ENCODE results near the gene CNEP1R1. TPM values are rescaled to one million over a fixed set of nuclear protein-coding genes. Genes with fewer than 3 reads are reported as not detected.

Gene CNEP1R1
- total and polyA plus RNA-seq, 2 of the 8 experiments (the other 6 are each of a cell fraction or from before 2014, with no cell fraction given): 10.6 to 13.6 TPM

DNA sequence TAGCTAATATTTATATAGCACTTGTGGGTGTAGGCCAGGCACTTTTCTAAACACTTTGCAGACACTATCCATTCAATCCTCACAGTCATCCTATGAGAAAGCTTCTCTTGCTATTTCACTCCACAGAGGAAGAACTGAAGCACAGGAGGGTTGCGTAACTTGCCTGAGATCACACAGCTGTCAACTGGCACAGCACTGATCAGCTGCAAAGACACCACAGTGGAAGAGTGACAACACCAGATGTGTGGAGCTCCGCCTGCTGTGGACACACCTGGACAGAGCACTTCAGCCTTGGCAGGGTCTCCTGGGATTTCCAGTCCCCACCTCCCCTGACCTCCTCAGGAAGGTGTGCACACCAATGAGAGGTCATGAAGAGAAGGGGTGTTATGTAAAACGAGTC is 13.3 kb upstream of the CNEP1R1 start:
- Histone ChIP-seq H3K79me1 (ENCODE audit: low read depth, low read length) (no peaks in the 10 kb centered on the region), H4K8ac (ENCODE audit: extremely low read depth, insufficient read depth, low read length) (no peak overlapping the region), H2AFZ (ENCODE audit: low read length) (no peak overlapping the region), H2BK15ac (ENCODE audit: low read length) (no peak overlapping the region), H3K14ac (ENCODE audit: insufficient read length) (no peak overlapping the region), H2AK5ac (ENCODE audit: low read depth, low read length) (no peak overlapping the region), H3K79me2 (ENCODE audit: control insufficient read depth in 1 of 2, insufficient read depth in 2 of 2, low read length in 2 of 2) (no peaks in the 10 kb centered on the region), H3K56ac (replicated peaks; ENCODE audit: insufficient read length, low read depth, low read length) (no peak overlapping the region), H3K23ac (ENCODE audit: insufficient read length) (no peak overlapping the region), H2BK12ac (ENCODE audit: low read depth, low read length) (no peak overlapping the region), H2BK20ac (ENCODE audit: low read length) (no peak overlapping the region), H4K5ac (ENCODE audit: insufficient read length, low read depth, low read length) (no peak overlapping the region), H3K9me3 (ENCODE audit: insufficient read depth in 2 of 2, low read depth in 1 of 2, low read length in 1 of 2) (peaks cover 2 to 6% of the 10 kb centered on the region in 2 experiments; a peak in 2 of 4 replicates), H2BK120ac (replicated peaks; ENCODE audit: low read depth, low read length) (no peak overlapping the region), H4K20me1 (replicated peaks in 1 of 2; ENCODE audit: control insufficient read depth in 1 of 2, insufficient read depth in 2 of 2, low read length in 2 of 2) (no peaks in the 10 kb centered on the region), H3K4ac (replicated peaks; ENCODE audit: insufficient read length, low read depth, low read length) (no peak overlapping the region), H3K4me1 (replicated peaks in 1 of 4; ENCODE audit: control insufficient read depth in 3 of 4, insufficient read depth in 4 of 4, low read length in 3 of 4) (no peaks in the 10 kb centered on the region; a peak in 1 of 7 replicates), H3K36me3 (ENCODE audit: control insufficient read depth in 2 of 4, insufficient read depth in 4 of 4, low read length in 3 of 4) (no peaks in the 10 kb centered on the region), H4K91ac (replicated peaks; ENCODE audit: insufficient read length, low read length) (no peak overlapping the region), H3K27ac (ENCODE audit: low read depth, low read length) (no peak overlapping the region), H2BK5ac (ENCODE audit: low read depth, low read length) (no peak overlapping the region), H3K18ac (ENCODE audit: extremely low read depth, low read length) (no peak overlapping the region), H3K27me3 (replicated peaks in 1 of 4; ENCODE audit: control insufficient read depth in 3 of 4, extremely low read depth in 1 of 4, insufficient read depth in 3 of 4, low read length in 3 of 4) (no peaks in the 10 kb centered on the region), H3K9ac (replicated peaks in 1 of 4; ENCODE audit: extremely low read depth in 1 of 4, low read depth in 3 of 4, low read length in 3 of 4) (no peak overlapping the region), H3K23me2 (ENCODE audit: low read depth, low read length) (no peaks in the 10 kb centered on the region), H3K4me2 (ENCODE audit: insufficient read depth in 1 of 2, low read depth in 2 of 2, low read length in 2 of 2) (no peak overlapping the region), H3K4me3 (ENCODE audit: extremely low read depth in 1 of 4, insufficient read depth in 2 of 4, low read depth in 3 of 4, low read length in 4 of 4) (no peak overlapping the region)
- POLR2A ChIA-PET (ENCODE audit: partially characterized antibody): interaction anchor here (0.9 to 1.8 kb wide), 3 partner anchors 8 to 35 kb away, joined by 3 read pairs; partner anchors contain the start of gene CNEP1R1
- CTCF ChIA-PET (ENCODE audit: partially characterized antibody): interaction anchor here (0.6 to 1.6 kb wide), 3 partner anchors 13 to 231 kb away, joined by 3 to 4 read pairs (median 3); partner anchors contain the start of gene CNEP1R1
- TF ChIP-seq CEBPB (IDR thresholded peaks at IDR 0.05; ENCODE audit: low read depth, low read length): peak; percentile 63; the same call in 1 of the 2 replicates
- no peak for TF ChIP-seq KDM5A (IDR thresholded peaks at IDR 0.05; ENCODE audit: low read length)
- FAIRE-seq (no peak), DNase-seq (ENCODE audit: low read depth in 1 of 2, low spot score in 2 of 2) (no peak)
- 83% methylated on average over 3 of the region's 3 CpGs; no CpG with 5 or more reads in 1 of the 2 experiments for WGBS, 2 experiments (ENCODE audit: extremely low coverage in 1 of 2, insufficient coverage in 1 of 2, insufficient read length in 1 of 2, insufficient replicate concordance in 2 of 2, low coverage in 1 of 2, low lambda C conversion rate in 2 of 2, missing lambda C conversion rate in 1 of 2)
